HUDEP-2 (cell line): Measurements from ENCODE around the gene STOML3.

ENCODE experiments used
- DNase-seq, 76 experiments: peaks; one replicate each; lab custom pipeline; 2025; ENCODE audit not compliant: unreplicated experiment in 76 of 76; lab: John Stamatoyannopoulos, UW

STOML3 gene

DNA sequence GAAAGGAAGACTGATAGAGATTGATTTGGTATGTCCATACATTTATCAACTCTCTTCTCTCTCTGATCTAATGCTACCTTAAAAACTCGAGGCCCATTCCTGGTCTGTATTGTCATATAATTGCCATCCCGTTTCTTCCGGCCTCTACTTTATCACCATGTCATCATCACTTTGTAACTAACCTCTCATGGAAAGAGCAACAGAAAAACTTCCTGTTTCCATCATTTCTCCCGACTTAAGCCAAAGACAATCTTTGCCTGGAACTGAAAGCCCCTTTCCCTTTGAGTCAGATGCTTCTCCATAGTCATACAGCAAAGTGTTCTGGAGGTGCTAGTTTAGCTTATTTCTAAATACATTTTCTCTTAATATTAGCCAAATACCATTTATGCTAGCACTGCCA lies 2.8 kb upstream of the STOML3 start:
- no peak for DNase-seq

DNA sequence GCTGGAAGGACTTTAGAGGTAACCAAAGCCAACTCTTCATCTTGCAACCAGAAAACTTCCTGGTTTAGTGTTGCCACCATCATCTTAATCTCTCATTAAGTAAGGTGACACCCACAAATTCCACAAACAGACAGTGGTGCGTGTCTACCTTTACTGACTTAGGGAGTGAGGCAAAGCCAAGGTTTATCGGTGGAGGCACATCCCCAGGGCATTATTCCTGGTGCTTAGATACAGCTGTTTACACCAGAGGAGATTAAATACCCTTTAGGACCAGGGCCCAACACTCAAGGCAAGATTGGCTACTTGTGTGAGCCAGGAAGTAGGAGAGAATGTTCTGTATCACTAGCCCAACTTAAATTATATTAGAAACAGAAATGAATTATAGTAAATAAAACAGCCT lies 9.5 kb downstream of the STOML3 start:
- DNase-seq = no peak

DNA sequence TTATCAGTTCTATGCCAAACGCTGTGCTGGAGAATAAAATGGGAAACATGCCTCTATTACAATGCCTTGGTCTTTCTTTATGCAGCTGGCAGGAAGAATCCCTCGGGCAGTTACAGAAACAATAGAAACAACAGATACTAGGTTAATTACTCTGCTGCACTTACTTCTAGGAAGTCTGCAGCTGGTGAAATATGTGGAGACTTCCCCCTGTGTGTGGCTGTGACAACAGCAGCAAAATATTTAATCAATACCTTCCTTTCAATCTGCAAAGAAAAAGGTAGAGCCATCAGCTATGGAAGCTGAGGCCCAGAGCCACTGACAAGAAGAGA lies 9.9 kb downstream of the STOML3 start:
- no peak for DNase-seq

DNA sequence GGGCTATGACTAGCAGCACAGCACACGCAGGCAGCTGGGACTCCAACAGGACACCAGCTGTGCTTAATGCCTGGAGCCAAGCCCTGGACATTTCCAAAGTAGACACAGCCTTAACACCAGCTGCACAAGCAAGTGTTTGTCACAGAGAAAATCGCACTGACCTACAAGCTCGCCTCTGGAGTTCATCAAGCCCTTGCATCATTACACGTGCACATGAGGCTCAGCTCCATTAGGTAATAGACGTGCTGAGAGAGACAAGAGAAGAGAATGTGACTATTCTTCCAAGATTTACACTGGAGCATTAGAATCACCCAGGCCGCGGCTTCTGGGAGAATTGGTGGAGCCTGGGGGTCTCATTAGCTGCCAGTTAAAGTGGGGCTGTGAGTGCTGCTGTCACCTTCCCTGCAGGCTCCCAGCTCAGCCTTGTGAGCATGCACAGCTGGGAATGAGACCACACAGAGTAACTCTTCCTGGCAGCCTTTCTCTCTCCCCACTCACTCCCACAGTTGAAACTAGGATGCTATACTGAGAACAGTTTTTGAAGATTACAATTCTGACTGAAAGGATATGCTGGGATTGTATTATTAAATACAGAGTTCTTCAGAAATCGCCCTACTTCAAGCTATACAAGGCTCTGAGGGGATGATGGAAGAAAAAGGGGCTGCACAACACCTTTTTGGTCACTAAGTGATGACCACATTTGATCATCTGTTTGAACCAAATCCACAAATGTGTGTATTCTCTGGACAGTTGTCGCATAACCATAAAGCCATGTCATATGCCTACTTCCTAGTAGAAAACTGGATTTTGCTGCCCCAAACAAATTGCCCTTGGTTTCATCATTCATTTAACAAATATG lies 10.5 kb downstream of the STOML3 start:
- no peak for DNase-seq

DNA sequence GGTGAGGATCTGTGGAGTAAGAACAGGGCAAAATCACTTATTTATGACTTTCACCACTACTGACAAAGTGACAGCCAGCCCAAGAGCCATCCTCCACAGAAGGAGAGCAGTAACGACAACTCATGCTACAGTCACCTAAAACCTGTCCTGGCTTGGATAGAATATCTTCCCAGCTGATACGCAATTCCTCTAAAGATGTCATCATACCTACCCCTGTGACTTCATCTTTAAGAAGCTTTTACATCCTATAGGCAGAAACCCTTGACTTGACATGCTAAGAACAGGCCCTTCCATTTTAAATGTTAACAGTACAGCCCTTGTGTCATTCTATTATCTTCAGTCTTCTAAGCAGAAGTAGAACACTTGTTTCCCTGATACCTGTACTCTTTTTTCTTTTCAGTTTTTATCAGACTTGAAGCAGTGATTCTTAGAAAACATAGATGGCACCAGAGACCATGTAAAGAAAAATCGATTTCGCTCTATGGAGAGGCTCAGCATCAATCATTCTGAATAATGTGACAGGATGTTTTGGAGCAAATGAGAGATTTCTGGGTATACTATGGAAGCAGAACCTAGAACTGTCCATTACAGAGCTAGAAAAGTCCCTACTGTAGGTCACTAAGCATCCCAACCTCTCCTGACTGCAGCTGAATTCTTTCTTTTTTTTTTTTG lies 20.1 kb downstream of the STOML3 start:
- no peak for DNase-seq

DNA sequence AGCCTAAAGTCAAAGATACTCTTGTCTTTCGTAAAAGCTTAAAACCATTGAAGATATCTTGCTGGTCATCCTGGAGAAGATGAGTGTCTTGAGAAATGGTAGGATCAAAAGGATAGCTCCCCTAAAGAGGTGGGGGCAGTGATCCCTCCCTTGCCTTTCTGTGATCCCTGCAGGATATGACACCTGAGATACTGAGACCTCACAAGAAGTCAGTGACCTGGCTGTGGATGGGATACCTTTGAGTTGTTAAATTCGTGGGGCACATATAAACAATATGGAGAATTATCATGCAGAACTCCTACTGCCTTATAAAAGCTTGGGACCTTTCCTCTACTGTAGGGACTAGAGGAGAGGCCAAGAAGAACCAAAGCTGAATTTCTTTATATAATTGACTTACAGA lies 21.4 kb downstream of the STOML3 start:
- DNase-seq = no peak

DNA sequence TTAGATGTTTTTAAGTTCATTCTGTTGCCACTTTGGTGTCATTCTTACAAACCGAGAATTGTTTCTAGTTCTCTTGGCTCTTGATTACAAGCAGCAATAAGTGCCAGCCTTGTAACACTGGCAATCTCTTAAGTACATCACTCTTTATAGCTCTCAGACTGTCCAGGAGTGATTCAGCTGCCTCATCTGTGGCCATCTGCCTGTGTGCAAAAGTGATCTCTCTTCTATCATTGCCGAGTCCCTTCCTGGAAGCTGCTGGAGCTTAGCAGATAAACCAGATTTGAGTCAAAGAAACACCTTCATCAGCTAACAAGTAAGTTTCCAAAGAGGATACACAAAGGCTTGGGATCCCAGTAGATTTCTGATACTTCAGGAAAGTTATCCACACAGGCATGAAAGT lies 23.2 kb downstream of the STOML3 start:
- no peak for DNase-seq

DNA sequence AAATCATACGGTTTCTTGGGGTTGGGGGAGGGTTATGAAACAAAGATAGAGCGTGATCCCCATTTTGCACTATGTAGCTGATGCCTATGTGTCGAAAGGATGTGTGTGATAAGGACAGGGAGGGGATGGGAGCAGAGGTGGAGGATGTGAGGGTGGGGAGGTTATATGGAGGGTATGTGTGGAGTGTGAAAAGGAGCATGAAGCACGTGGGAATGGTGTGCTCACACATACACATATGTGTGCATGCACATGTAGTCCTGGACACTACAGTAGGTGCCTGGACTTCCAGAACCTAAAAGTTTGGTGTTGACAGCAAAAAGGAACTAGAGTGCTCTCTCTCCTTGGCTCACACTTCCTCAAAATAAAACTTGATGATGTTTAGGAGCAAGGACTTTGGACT lies 25.4 kb downstream of the STOML3 start:
- DNase-seq = no peak

DNA sequence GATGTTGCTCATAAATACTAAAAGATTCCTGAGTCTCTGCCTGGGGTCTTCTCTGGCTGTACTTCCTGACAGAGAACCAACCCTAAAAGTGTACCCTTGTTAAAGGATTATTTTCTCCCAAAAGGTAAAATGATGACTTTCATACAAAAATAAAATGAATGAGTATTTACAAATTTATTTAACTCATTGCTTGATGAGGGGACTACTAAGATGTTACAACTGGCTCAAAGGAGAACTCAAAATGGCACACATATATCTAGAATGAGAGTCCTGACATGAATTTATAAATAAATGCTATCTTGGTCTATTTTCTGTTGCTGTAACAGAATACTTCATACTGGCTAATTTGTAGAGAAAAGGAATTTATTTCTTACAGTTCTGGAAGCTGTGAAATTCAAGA lies 30.5 kb downstream of the STOML3 start:
- no peak for DNase-seq

DNA sequence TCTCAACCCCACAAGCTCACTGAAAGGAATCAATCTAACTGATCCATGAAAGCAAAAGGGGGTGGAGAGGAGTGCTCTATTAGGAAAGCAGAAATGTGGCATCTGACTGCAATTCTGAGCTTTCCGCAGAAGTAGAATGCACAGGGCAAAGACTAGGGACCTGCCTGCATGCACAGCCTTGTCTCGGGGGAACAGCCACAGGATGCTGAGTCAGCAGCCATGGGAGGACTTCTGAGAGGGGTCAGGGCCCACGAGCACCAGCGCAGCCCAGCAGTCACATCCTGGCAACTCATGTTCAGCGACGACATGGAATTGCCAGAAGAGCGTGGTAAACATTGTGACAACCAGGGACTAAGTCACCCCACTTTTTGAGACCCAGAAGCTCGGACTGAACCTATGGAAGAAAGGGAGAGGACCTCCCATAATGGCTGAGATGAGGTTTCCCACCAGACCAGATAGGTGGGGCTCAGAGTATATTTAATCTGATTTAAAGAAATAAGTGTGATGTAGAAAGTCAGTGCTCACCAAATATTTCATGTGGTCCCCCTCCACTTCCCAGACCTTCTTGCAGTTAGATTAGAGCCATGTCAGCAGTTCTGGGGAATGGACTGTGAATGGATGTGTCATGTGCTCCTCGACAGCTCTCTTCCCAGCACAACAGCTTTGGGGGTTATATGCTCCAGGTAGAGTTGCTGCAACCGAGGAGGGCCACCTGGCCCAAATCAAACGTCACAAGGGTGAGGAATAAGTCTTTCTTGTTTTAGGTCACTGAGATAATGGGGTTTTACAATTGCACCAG lies 32.6 kb downstream of the STOML3 start:
- no peak for DNase-seq

DNA sequence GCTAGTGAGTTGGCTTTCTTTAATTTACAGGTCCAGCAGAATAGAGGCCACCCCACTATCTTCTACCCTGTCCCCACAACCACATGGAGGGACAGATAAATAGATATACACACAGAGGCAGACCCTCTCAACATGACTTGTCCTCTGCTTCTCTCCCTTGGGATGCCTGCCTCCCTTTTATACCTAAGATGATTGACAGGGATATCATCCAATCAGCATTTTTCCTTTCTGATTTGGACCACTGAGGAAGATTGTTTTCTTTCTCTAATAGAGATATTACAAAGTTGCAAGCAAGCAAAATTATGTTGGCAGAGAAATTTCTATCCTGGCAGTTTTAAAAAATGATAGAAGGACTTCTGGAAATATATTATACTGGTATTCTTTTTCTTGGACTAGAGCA lies 35.8 kb downstream of the STOML3 start:
- no peak for DNase-seq

DNA sequence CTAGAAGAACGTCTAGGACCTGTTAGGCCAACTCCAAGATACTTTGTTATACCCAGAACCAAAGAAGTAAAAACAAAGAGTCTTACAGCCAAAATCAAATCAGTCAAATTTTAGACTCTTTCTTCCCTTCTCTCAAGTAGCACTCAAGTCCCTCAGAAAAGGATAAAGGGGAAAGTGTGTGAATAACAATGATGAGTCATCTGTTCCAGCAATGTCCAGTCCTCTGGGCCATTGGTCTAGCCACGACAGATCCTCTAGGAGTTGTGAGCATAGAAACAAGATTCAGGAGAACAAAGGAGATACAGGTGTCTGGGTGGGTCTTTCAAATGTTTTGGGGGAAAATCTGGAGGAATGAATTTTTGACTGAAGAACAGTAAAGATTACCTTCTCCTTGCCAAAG lies 36.3 kb downstream of the STOML3 start:
- no peak for DNase-seq

DNA sequence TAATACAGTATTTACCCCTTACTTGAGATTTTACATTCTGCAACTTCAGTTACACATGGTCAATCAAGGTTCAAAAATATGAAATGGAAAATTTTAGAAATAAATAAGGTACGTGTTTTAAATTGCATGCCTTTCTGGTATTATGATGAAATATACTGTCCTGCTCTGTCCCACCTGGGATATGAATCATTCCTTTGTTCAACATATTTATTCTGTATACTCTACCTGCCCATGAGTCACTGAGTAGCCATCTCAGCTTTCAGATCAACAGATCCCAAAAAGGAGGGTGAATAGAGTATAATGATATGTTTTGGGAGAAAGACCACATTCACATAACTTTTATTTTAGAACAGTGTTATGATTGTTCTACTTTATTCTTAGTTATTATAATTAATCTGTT lies 37.8 kb downstream of the STOML3 start:
- no peak for DNase-seq

DNA sequence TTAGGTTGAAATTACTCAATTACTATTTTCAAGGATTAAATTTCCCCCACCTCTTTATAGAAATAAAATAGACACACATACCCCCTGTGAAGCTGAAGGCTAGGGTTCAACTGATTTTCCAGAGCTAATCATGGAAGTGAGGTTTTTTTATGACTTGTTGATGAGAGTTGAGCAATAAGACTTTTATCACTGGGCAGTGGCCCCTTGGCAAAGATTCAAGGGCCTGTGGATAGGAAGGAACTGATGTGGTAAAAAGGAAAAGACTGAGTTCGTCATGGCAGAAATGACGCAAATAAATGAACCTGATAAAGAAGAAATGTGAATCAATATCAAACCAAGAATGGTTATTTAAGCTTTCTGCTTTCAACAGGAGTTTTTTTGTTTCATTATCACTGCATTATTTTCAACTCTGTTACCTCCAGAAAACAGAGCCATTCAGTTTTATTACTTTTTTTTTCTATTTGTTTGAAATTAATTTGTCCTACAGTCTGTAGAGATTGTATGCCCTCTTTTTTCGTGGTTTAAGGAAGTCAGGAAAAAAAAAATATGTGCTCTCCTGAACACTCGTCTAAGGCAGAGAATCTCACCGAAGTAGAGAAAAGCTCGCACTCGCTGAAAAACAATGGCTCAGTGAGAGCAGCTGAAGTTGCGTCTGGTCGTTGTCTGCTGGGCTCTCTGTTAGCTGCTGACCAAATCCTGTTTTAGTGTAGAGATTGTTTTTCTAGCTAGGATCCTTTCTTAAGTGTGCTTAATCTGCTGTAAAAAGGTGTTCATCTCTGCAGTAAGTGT lies 38.9 kb downstream of the STOML3 start:
- DNase-seq = peak in 2 of 76 experiments; percentile 2 to 3

DNA sequence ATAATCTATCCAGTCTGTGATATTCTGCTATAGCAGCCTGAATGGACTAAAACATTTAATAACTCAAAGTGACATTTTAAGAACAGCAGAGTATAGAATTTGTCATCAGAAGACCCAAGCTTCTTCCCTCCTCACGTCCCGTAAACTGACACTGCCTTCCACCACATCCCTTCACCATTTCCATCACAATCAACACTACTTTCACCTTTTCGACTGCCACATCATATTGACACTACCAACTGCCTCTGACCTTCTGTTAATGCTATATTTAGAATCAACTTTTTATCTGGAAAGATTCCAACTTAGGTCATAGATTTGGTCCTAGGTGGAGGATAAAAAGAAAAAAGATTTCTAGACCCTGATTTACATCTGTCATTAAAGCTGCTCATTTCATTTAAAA lies 39.6 kb downstream of the STOML3 start:
- DNase-seq = no peak

DNA sequence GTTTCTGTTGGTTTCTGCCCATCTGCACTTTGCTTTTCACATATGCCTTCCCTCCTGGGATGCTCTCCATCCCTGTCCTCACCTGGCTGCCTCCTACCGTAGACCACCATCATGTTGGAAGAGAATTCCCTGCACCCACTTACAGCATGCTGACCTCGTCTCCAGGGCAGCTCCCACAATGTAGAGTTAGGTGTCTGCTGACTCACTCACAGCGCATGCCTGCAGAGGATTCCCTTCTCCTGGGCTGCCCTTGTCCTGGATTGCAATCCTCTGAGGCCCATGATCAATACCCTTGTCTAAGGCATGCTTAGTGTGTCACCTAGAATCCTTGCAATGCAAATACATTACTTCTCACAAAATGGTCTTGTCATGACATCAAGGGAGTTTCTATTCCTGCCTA lies 43.6 kb downstream of the STOML3 start:
- no peak for DNase-seq

DNA sequence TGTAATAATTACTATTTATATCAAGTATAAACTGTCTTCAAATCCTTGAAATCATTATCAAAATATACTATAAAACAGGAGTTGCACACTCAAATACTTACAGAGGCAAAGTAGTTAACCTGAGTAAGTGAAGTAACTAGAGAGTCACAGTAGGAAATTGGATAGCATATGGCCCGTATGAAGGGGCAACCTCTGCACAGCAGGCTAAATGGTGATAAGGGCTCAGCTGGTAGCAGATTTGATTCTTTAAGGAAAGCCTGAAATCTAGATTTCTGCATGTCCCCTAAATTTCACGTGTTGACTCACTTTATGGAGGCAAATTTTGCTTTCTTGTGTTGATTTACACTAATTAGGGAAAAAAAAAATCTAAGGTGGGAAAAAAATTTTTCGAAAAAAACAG lies 46.4 kb downstream of the STOML3 start:
- DNase-seq = no peak

DNA sequence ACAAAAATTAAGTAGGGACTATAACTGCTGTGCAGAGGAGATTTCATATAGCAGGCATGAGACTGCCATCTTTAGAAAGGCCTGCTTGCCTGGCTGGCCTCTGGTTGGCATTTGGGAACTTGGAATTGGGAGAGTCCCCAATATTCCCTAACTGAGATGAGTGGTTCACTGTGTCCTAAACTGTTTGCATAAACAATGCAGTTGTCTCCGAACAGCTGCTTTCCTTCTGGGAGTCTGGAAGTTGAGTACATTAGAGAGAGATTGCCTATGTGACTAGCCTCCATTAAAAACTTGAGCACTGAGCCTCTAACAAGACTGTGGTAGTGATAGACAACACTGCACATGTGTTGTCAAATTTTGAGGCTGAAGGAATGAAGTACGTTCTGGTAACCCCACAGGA lies 47.4 kb downstream of the STOML3 start:
- DNase-seq = no peak

DNA sequence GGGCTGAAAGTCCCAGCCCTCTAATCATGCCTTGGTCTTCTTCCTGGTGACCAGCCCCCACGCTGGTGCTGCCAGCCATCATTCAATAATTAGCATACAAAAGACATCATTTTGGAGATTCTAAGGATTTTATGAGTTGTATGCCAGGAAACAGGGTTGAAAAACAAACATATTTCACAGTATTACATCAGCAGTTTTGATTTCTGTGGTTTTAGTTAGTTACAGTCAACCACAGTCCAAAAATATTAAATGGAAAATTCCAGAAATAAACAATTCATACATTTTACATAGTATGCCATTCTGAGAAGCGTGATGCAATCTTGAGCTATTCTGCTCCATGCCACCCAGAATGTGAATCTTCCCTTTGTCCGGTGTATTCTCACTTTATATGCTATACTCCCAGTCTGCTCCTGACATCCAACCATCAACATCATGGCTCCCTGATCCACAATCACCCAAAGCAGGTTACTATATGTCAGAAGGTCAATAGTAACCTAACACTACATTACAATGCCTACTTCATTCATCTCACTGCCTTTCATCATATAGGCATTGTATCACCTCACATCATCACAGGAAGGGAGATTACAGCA lies 49.2 kb downstream of the STOML3 start:
- DNase-seq = no peak

DNA sequence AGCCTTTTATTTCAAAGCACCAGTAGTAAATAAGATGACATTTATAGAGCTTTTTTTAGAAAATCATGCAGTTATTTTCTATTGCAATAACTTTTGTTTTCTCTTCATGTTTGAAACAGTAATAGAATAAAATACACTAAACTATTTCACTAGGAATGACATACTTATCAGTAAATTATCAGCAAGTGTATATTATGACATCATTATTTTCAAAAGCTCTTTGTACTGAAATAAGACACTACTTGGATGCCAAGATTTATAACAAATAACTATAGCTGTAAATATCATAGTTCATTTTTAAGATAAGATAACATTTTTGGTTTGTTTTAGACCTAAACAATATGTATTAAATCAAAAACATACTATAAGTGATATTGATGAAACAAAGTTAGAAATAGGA lies 56.8 kb downstream of the STOML3 start:
- no peak for DNase-seq

DNA sequence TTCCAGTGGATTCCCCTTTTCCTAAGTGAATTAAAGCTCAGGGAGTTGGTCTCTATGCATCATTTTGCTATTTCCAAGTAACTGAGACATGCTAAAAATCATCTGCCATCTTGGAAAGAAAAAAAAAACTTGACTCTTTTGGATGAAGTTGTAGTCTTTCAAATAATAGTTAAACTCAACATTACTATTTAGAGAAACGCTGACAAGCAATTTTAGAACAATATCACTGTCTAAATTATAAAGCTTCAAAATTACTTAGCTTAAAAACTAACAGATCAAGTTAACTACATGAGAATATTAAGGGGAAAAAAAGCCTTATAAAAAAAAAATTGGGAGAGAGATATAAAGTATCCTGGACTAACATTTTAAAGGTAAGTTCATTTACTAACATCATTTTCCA lies 68.5 kb downstream of the STOML3 start:
- no peak for DNase-seq
